H9 (cell line): ENCODE results near the gene CRYGA. TPM values are rescaled to one million over a fixed set of nuclear protein-coding genes. Genes with fewer than 3 reads are reported as not detected.
A peak's percentile ranks its signal among the peaks of the same experiment; 100 is the strongest.

Experiments used
- DNase-seq: peaks from one replicate; pipeline ENCODE4 v3.0.0-alpha.2; 2017
- H2AFZ ChIP-seq: one replicate; pipeline ENCODE4 v1.6.1; 2013; ENCODE audit warnings: mild to moderate bottlenecking, low read length, control low read depth, moderate library complexity
- H2AK5ac ChIP-seq: 2 replicates; pipeline ENCODE4 v1.6.1; 2013; ENCODE audit warnings: low read length, control low read depth, mixed read lengths; ENCODE audit not compliant: insufficient read length
- H2BK120ac ChIP-seq: one replicate; pipeline ENCODE4 v1.6.1; 2013; ENCODE audit warnings: low read depth, mild to moderate bottlenecking, low read length, control low read depth, inconsistent platforms; ENCODE audit not compliant: poor library complexity, severe bottlenecking
- H2BK12ac ChIP-seq: 2 replicates; pipeline ENCODE4 v1.6.1; 2013; ENCODE audit warnings: low read length, control low read depth, mixed read lengths, low read depth; ENCODE audit not compliant: insufficient read length
- H2BK15ac ChIP-seq: 2 replicates; pipeline ENCODE4 v1.6.1; 2013; ENCODE audit warnings: low read depth, low read length, control low read depth
- H2BK20ac ChIP-seq: one replicate; pipeline ENCODE4 v1.6.1; 2013; ENCODE audit warnings: low read depth, mild to moderate bottlenecking, low read length, control low read depth, inconsistent platforms; ENCODE audit not compliant: poor library complexity, severe bottlenecking
- H2BK5ac ChIP-seq: 2 replicates; pipeline ENCODE4 v1.6.1; 2013; ENCODE audit warnings: low read length, control low read depth, mixed read lengths; ENCODE audit not compliant: insufficient read length
- H3K14ac ChIP-seq: 2 replicates; pipeline ENCODE4 v1.6.1; 2013; ENCODE audit warnings: low read length, control low read depth; ENCODE audit not compliant: insufficient read depth
- H3K18ac ChIP-seq: 2 replicates; pipeline ENCODE4 v1.6.1; 2013; ENCODE audit warnings: low read depth, mild to moderate bottlenecking, mixed read lengths, low read length, control low read depth; ENCODE audit not compliant: insufficient read length
- H3K23ac ChIP-seq: 2 replicates; pipeline ENCODE4 v1.6.1; 2013; ENCODE audit warnings: low read length, control low read depth, mixed read lengths, low read depth; ENCODE audit not compliant: insufficient read length
- H3K23me2 ChIP-seq: 2 replicates; pipeline ENCODE4 v1.6.1; 2013; ENCODE audit warnings: low read depth, mild to moderate bottlenecking, mixed read lengths, low read length, control low read depth; ENCODE audit not compliant: insufficient read length, poor library complexity, severe bottlenecking
- H3K27ac ChIP-seq: 2 replicates; pipeline ENCODE4 v1.5.1; 2013; ENCODE audit warnings: low read length, control low read depth, mixed read lengths, low read depth; ENCODE audit not compliant: insufficient read length
- H3K27me3 ChIP-seq: 2 replicates; pipeline ENCODE4 v1.6.1; 2013; ENCODE audit warnings: low read length, control low read depth, inconsistent platforms; ENCODE audit not compliant: insufficient read depth
- H3K4ac ChIP-seq: 2 replicates; pipeline ENCODE4 v1.6.1; 2013; ENCODE audit warnings: low read depth, mild to moderate bottlenecking, control low read depth, inconsistent platforms, low read length, moderate library complexity
- H3K4me1 ChIP-seq: 2 replicates; pipeline ENCODE4 v1.6.1; 2013; ENCODE audit warnings: low read length, control low read depth, inconsistent platforms; ENCODE audit not compliant: insufficient read depth
- H3K4me2 ChIP-seq: 2 replicates; pipeline ENCODE4 v1.6.1; 2013; ENCODE audit warnings: low read length, control low read depth, mixed read lengths; ENCODE audit not compliant: insufficient read length, insufficient read depth
- H3K56ac ChIP-seq: 2 replicates; pipeline ENCODE4 v1.6.1; 2013; ENCODE audit warnings: low read depth, mild to moderate bottlenecking, mixed read lengths, low read length, control low read depth; ENCODE audit not compliant: insufficient read length
- H3K79me1 ChIP-seq: 2 replicates; pipeline ENCODE4 v1.6.1; 2013; ENCODE audit warnings: low read depth, mild to moderate bottlenecking, moderate library complexity, low read length, control low read depth, inconsistent platforms; ENCODE audit not compliant: insufficient read depth, poor library complexity, severe bottlenecking
- H3K79me2 ChIP-seq: 2 replicates; pipeline ENCODE4 v1.6.1; 2013; ENCODE audit warnings: low read length, control low read depth, inconsistent platforms; ENCODE audit not compliant: insufficient read depth
- H3K9ac ChIP-seq: 2 replicates; pipeline ENCODE4 v1.6.1; 2013; ENCODE audit warnings: low read length, control low read depth, mixed read lengths; ENCODE audit not compliant: insufficient read length; ENCODE audit errors: extremely low read depth
- H3K9me3 ChIP-seq: one replicate; pipeline ENCODE4 v1.6.1; 2013; ENCODE audit warnings: low read depth, low read length, inconsistent platforms; ENCODE audit not compliant: control insufficient read depth
- H3T11ph ChIP-seq: one replicate; pipeline ENCODE4 v1.6.1; 2013; ENCODE audit warnings: mild to moderate bottlenecking, low read length, control low read depth, inconsistent platforms
- H4K20me1 ChIP-seq: one replicate; pipeline ENCODE4 v1.6.1; 2013; ENCODE audit not compliant: control insufficient read depth, insufficient read length, insufficient read depth
- H4K5ac ChIP-seq: 2 replicates; pipeline ENCODE4 v1.6.1; 2013; ENCODE audit warnings: low read depth, mild to moderate bottlenecking, mixed read lengths, low read length, control low read depth; ENCODE audit not compliant: insufficient read length
- H4K8ac ChIP-seq: replicated peaks from 2 replicates; pipeline ENCODE4 v1.6.1; 2013; ENCODE audit warnings: low read length, control low read depth, mixed read lengths, low read depth; ENCODE audit not compliant: insufficient read length
- H4K91ac ChIP-seq: 2 replicates; pipeline ENCODE4 v1.6.1; 2013; ENCODE audit warnings: low read depth, mild to moderate bottlenecking, moderate library complexity, mixed read lengths, low read length, control low read depth; ENCODE audit not compliant: insufficient read length
- H3K27ac Mint-ChIP-seq, 3 experiments: 2 replicates in 2 of 3; 3 replicates in 1 of 3; pipeline ENCODE4 v1.8.0; 2020 to 2021; ENCODE audit warnings: mixed read lengths in 3 of 3, mild to moderate bottlenecking in 1 of 3, moderate library complexity in 1 of 3
- H3K27me3 Mint-ChIP-seq: 2 replicates; pipeline ENCODE4 v1.8.0; 2021; ENCODE audit warnings: low read depth, mild to moderate bottlenecking, moderate library complexity, mixed read lengths
- H3K36me3 Mint-ChIP-seq, 3 experiments: 2 replicates in 2 of 3; 3 replicates in 1 of 3; pipeline ENCODE4 v1.8.0; 2020 to 2021; ENCODE audit warnings: low read depth in 3 of 3, mixed read lengths in 3 of 3; ENCODE audit not compliant: insufficient read depth in 1 of 3
- H3K4me1 Mint-ChIP-seq, 2 experiments: 2 replicates each; pipeline ENCODE4 v1.8.0; 2020; ENCODE audit warnings: mixed read lengths in 2 of 2
- H3K4me3 Mint-ChIP-seq, 2 experiments: 2 replicates in 1 of 2; 3 replicates in 1 of 2; pipeline ENCODE4 v1.8.0; 2020 to 2021; ENCODE audit warnings: mild to moderate bottlenecking in 2 of 2, mixed read lengths in 2 of 2, moderate library complexity in 1 of 2
- H3K9me3 Mint-ChIP-seq, 2 experiments: 2 replicates in 1 of 2; 3 replicates in 1 of 2; pipeline ENCODE4 v1.8.0; 2020; ENCODE audit warnings: mild to moderate bottlenecking in 2 of 2, mixed read lengths in 2 of 2, moderate library complexity in 1 of 2
- CTCF ChIP-seq: fragments of 200-600 bp; sonication (generic); conservative IDR thresholded peaks from 3 replicates; pipeline ENCODE4 v1.8.0; 2021; ENCODE audit warnings: antibody characterized with exemption, mild to moderate bottlenecking
- WGBS: extraction: QIAGEN DNeasy Blood & Tissue Kit; methylation state at CpG from one replicate; pipeline ENCODE4 v1.1.7; 2013; ENCODE audit warnings: missing lambda C conversion rate, low lambda C conversion rate, mixed read lengths; ENCODE audit not compliant: insufficient read length; ENCODE audit errors: extremely low coverage; 5-methylcytosine and 5-hydroxymethylcytosine counted together
- total RNA-seq: library from RNA; stranded (reverse); gene quantifications from 2 replicates; pipeline ENCODE4 v1.2.1, GENCODE V29; 2021

The CRYGA gene
- total RNA-seq, 1 experiment from 2014 or later, result not detected

- peaks cover 2% of the 10 kb centered on the region for H3K4me1 ChIP-seq
- H3K9me3 ChIP-seq, result no peaks in the 10 kb centered on the region
- H3K23ac ChIP-seq, result no peak within 1 kb of the TSS
- no peak within 1 kb of the TSS for H3K18ac ChIP-seq
- H2BK120ac ChIP-seq, result no peak within 1 kb of the TSS
- no peak within 1 kb of the TSS for H3K56ac ChIP-seq
- H3K36me3 Mint-ChIP-seq, result peaks cover 0 to 3% (median 2%) of the 10 kb centered on the region in 3 experiments; a peak in 2 of 7 replicates
- H4K20me1 ChIP-seq, result no peaks in the 10 kb centered on the region
- no peak within 1 kb of the TSS for H3K4me3 Mint-ChIP-seq
- H3K4me1 Mint-ChIP-seq, result peaks cover 26 to 31% of the 10 kb centered on the region in 2 experiments
- H2AFZ ChIP-seq, result no peak within 1 kb of the TSS
- H4K91ac ChIP-seq, result no peak within 1 kb of the TSS
- H3K4me2 ChIP-seq, result no peak within 1 kb of the TSS
- no peak for TF ChIP-seq CTCF
- H3K27ac ChIP-seq, result no peak within 1 kb of the TSS
- no peak within 1 kb of the TSS for H3K9ac ChIP-seq
- H2BK12ac ChIP-seq, result no peak within 1 kb of the TSS
- peaks cover 6 to 9% of the 10 kb centered on the region in 2 experiments; a peak in 3 of 5 replicates for H3K9me3 Mint-ChIP-seq
- H2BK5ac ChIP-seq, result no peak within 1 kb of the TSS
- H2BK15ac ChIP-seq, result no peak within 1 kb of the TSS
- H3K4ac ChIP-seq, result no peak within 1 kb of the TSS
- no peak within 1 kb of the TSS for H3T11ph ChIP-seq
- no peak within 1 kb of the TSS for H4K8ac ChIP-seq
- H3K79me1 ChIP-seq, result no peaks in the 10 kb centered on the region
- H4K5ac ChIP-seq, result no peak within 1 kb of the TSS
- H3K23me2 ChIP-seq, result no peaks in the 10 kb centered on the region
- H3K14ac ChIP-seq, result no peak within 1 kb of the TSS
- WGBS, result no CpG with 5 or more reads among the region's 6 CpGs
- no peaks in the 10 kb centered on the region for H3K27me3 Mint-ChIP-seq
- H3K79me2 ChIP-seq, result no peaks in the 10 kb centered on the region
- H2AK5ac ChIP-seq, result no peak within 1 kb of the TSS
- H3K27me3 ChIP-seq, result no peaks in the 10 kb centered on the region
- peak within 1 kb of the TSS in 1 of 3 experiments; percentile 7; a peak in 2 of 7 replicates for H3K27ac Mint-ChIP-seq
- DNase-seq, result no peak
- no peak within 1 kb of the TSS for H2BK20ac ChIP-seq
These were observed 17.4 kb downstream of the CRYGA start, which contains the start of gene CRYGB for GRCh38 chr2:208146006-208146405. CRYGB (minus strand) TSS chr2:208146158; CDS start chr2:208146120, 38 bp downstream.
